Activated CD8-positive, alpha-beta T cell treated with anti-CD3 and anti-CD28 coated beads for 36 hours (primary cell): ENCODE data around the gene LYRM4. TPM values are rescaled to one million over a fixed set of nuclear protein-coding genes. Genes with fewer than 3 reads are reported as not detected.

Source experiments
- ATAC-seq: fragments of 200-7000 bp; cut with Tn5 transposase; one replicate; pipeline ENCODE4 v1.10.0; 2021; ENCODE audit warnings: mild to moderate bottlenecking, moderate library complexity
- CTCF ChIA-PET: fragments of 350-600 bp; sonication (Branson Sonifier 250); formaldehyde crosslinking; loops from one replicate; lab custom pipeline; 2021; ENCODE audit warnings: antibody characterized with exemption; lab: Charles Lee
- POLR2A ChIA-PET: fragments of 350-600 bp; sonication (Branson Sonifier 250); formaldehyde crosslinking; loops from one replicate; lab custom pipeline; 2021; ENCODE audit warnings: antibody characterized with exemption; lab: Charles Lee
- DNase-seq: peaks from one replicate; pipeline ENCODE4 v3.0.0-alpha.2; 2020
- H3K27ac Mint-ChIP-seq: one replicate; pipeline ENCODE4 v1.8.0; 2021; ENCODE audit warnings: mild to moderate bottlenecking, mixed read lengths
- H3K27me3 Mint-ChIP-seq: one replicate; pipeline ENCODE4 v1.8.0; 2021; ENCODE audit warnings: mixed read lengths
- H3K36me3 Mint-ChIP-seq: one replicate; pipeline ENCODE4 v1.8.0; 2021; ENCODE audit warnings: low read depth, mixed read lengths
- H3K4me1 Mint-ChIP-seq: one replicate; pipeline ENCODE4 v1.8.0; 2021; ENCODE audit warnings: low read depth, mixed read lengths
- H3K4me3 Mint-ChIP-seq: one replicate; pipeline ENCODE4 v1.8.0; 2021; ENCODE audit warnings: mild to moderate bottlenecking, moderate library complexity, mixed read lengths
- H3K9me3 Mint-ChIP-seq: one replicate; pipeline ENCODE4 v1.8.0; 2021; ENCODE audit warnings: mixed read lengths
- CTCF ChIP-seq: fragments of 200-600 bp; IDR thresholded peaks from one replicate; pipeline ENCODE4 v1.8.0; 2022; ENCODE audit warnings: antibody characterized with exemption, mild to moderate bottlenecking
- intact Hi-C: fragments of 100-400 bp; cut with micrococcal nuclease; formaldehyde crosslinking; loops from one replicate; pipeline ENCODE4 v1.10.0; 2022
- microRNA-seq: library from miRNA; unstranded; fragments of <30 nt; microRNA quantifications from one replicate; pipeline ENCODE4 v1.2.0, GENCODE V29; 2022; ENCODE audit warnings: borderline microRNAs expressed, borderline replicate concordance
- total RNA-seq, 2 experiments: library from RNA; stranded (reverse); gene quantifications; one replicate each; pipeline ENCODE4 v1.2.3, GENCODE V29; 2021

The LYRM4 gene
- total RNA-seq, 2 experiments from 2014 or later: 43.5 to 50.6 TPM

GRCh38 chr6:5059036-5059896 is 201.5 kb downstream of the LYRM4 start:
- Mint-ChIP-seq H3K36me3 (no peaks in the 10 kb centered on the region), H3K4me1 (no peaks in the 10 kb centered on the region), H3K9me3 (no peaks in the 10 kb centered on the region), H3K27ac (no peak overlapping the region), H3K27me3 (no peaks in the 10 kb centered on the region), H3K4me3 (no peak overlapping the region)
- ChIA-PET POLR2A (no interaction called here), CTCF (no interaction called here)
- ATAC-seq: no peak
- DNase-seq: no peak
- no peak for TF ChIP-seq CTCF
- intact Hi-C loops: no loop called here

Small RNA genes within 50 kb of the gene (microRNA-seq; reads per million reads assigned to microRNA genes)
- 7.0 reads per million, percentile 25 among the genes with 10 or more reads in this experiment for gene MIR3691

Other genes with a start within 250 kb of the LYRM4 start
- gene PPP1R3G, start 175.6 kb downstream of the LYRM4 start, total RNA-seq: under 1 TPM; 0.14 to 0.16 TPM
- 10 to 100 TPM; 15.7 to 18.5 TPM for gene FARS2, start 563 bp upstream of the LYRM4 start, total RNA-seq